Right cardiac atrium (tissue), 5 donors: ENCODE measurements around the gene ADAMTS2. TPM values are rescaled to one million over a fixed set of nuclear protein-coding genes. Genes with fewer than 3 reads are reported as not detected.

Experiments used
- ATAC-seq, 2 donors: fragments of 200-7000 bp; cut with Tn5 transposase; one replicate each; pipeline versions ENCODE4 v1.8.0 to v1.9.1; 2020; ENCODE audit warnings: moderate library complexity in 2 of 2, mild to moderate bottlenecking in 1 of 2
- DNase-seq, 3 donors: peaks; one replicate each; pipeline ENCODE4 v3.0.0-alpha.2; 2020
- H3K27ac ChIP-seq: one replicate; pipeline ENCODE4 v1.5.1; 2013; ENCODE audit warnings: mild to moderate bottlenecking, low read length, control low read depth, moderate library complexity
- H3K27me3 ChIP-seq: one replicate; pipeline ENCODE4 v1.6.1; 2013; ENCODE audit not compliant: control insufficient read depth, insufficient read depth
- H3K4me1 ChIP-seq: one replicate; pipeline ENCODE4 v1.6.1; 2013; ENCODE audit warnings: low read length; ENCODE audit not compliant: control insufficient read depth, insufficient read depth
- H3K4me3 ChIP-seq: one replicate; pipeline ENCODE4 v1.5.1; 2013; ENCODE audit warnings: low read length, control low read depth
- H3K9me3 ChIP-seq: one replicate; pipeline ENCODE4 v1.6.1; 2013; ENCODE audit warnings: low read length; ENCODE audit not compliant: control insufficient read depth
- WGBS: extraction: QIAGEN DNeasy Blood & Tissue Kit; methylation state at CpG from one replicate; pipeline ENCODE4 v1.1.7; 2013; 5-methylcytosine and 5-hydroxymethylcytosine counted together
- intact Hi-C, 4 donors: fragments of 100-400 bp; cut with DNase I; formaldehyde crosslinking; loops; one replicate each; pipeline versions ENCODE4 v1.11.0 to v1.14.0; 2022 to 2023
- polyA plus RNA-seq: library from polyadenylated mRNA; stranded (reverse); fragments of 200-250 nt; gene quantifications from one replicate; pipeline ENCODE4 v1.2.3, GENCODE V29; 2013
- total RNA-seq, 4 donors: library from RNA; stranded (reverse); fragmentation: NEBNext Ultra II Directional; extraction: Animal tissue kit (Norgen Biotek cat#: 25700); gene quantifications; one replicate each; pipeline ENCODE4 v1.2.1, GENCODE V29; 2021
- donor health status: healthy with polysubstance abuse.
- donor health status: DM: no; HTN: yes; CAD: no.
- donor health status: DM: no; HTN: no; CAD: no.
- donor health status: DM: no; HTN: yes; CAD: no; lungs with severe emphysema.
- donor health status: DM: yes; HTN: yes; CAD: no.

The ADAMTS2 gene
- total and polyA plus RNA-seq, 5 donors: 7.0 to 23.2 (median 14.7) TPM

GRCh38 chr5:179307013-179307800 is 38.1 kb downstream of the ADAMTS2 start:
- DNase-seq (peak in 1 of 3 donors; percentile 9), ATAC-seq (no peak)
- no peak overlapping the region for H3K4me3 ChIP-seq
- intact Hi-C loops: no loop called here
- peaks cover 2% of the 10 kb centered on the region for H3K4me1 ChIP-seq
- no peak overlapping the region for H3K27ac ChIP-seq
- no peaks in the 10 kb centered on the region for H3K9me3 ChIP-seq
- WGBS: 93% methylated on average over 29 of the region's 29 CpGs
- no peaks in the 10 kb centered on the region for H3K27me3 ChIP-seq

GRCh38 chr5:179306191-179307012 is 38.9 kb downstream of the ADAMTS2 start:
- Histone ChIP-seq H3K4me1 (peaks cover 2% of the 10 kb centered on the region), H3K9me3 (no peaks in the 10 kb centered on the region), H3K27me3 (no peaks in the 10 kb centered on the region), H3K4me3 (no peak overlapping the region), H3K27ac (no peak overlapping the region)
- 83% methylated on average over 7 of the region's 7 CpGs for WGBS
- DNase-seq (peak in 1 of 3 donors; percentile 7), ATAC-seq (no peak)
- intact Hi-C loops: no loop called here

- intact Hi-C loops: no loop called here
- ATAC-seq: no peak
- WGBS: 69% methylated on average over 1 of the region's 1 CpG
- H3K4me3 ChIP-seq: no peak overlapping the region
- no peaks in the 10 kb centered on the region for H3K9me3 ChIP-seq
- no peak for DNase-seq
- no peak overlapping the region for H3K27ac ChIP-seq
- H3K27me3 ChIP-seq: no peaks in the 10 kb centered on the region
- peaks cover 2% of the 10 kb centered on the region for H3K4me1 ChIP-seq
These were observed 40.4 kb downstream of the ADAMTS2 start for GRCh38 chr5:179304871-179305270.

GRCh38 chr5:179304466-179304865 is 40.8 kb downstream of the ADAMTS2 start:
- ATAC-seq: peak; percentile 44 to 60

GRCh38 chr5:179303451-179304200 is 41.6 kb downstream of the ADAMTS2 start:
- H3K4me1 ChIP-seq: peaks cover 2% of the 10 kb centered on the region
- peak overlapping the region; percentile 6 for H3K27ac ChIP-seq
- H3K27me3 ChIP-seq: no peaks in the 10 kb centered on the region
- no peak for DNase-seq
- 88% methylated on average over 14 of the region's 14 CpGs for WGBS
- intact Hi-C loops: no loop called here
- ATAC-seq: no peak
- H3K9me3 ChIP-seq: no peaks in the 10 kb centered on the region
- no peak overlapping the region for H3K4me3 ChIP-seq

More at GRCh38 chr5:179304466-179304865, 40.8 kb downstream of the ADAMTS2 start:
- Histone ChIP-seq H3K4me1 (peaks cover 2% of the 10 kb centered on the region), H3K9me3 (no peaks in the 10 kb centered on the region), H3K4me3 (no peak overlapping the region), H3K27me3 (no peaks in the 10 kb centered on the region), H3K27ac (no peak overlapping the region)
- WGBS: 65% methylated on average over 5 of the region's 5 CpGs
- DNase-seq: no peak
- intact Hi-C loops: no loop called here

GRCh38 chr5:179302499-179303185 is 42.6 kb downstream of the ADAMTS2 start:
- H3K4me3 ChIP-seq: no peak overlapping the region
- DNase-seq: peak in 2 of 3 donors; percentile 33 to 41
- intact Hi-C loops: no loop called here
- WGBS: 70% methylated on average over 13 of the region's 13 CpGs
- H3K27ac ChIP-seq: no peak overlapping the region
- H3K9me3 ChIP-seq: no peaks in the 10 kb centered on the region
- no peaks in the 10 kb centered on the region for H3K27me3 ChIP-seq
- peaks cover 2% of the 10 kb centered on the region for H3K4me1 ChIP-seq
- ATAC-seq: no peak

GRCh38 chr5:179301796-179302195 is 43.5 kb downstream of the ADAMTS2 start:
- DNase-seq: peak; percentile 54 to 74 (median 69)
- 58% methylated on average over 17 of the region's 17 CpGs for WGBS
- no peak overlapping the region for H3K27ac ChIP-seq
- ATAC-seq: peak; percentile 49 to 56
- H3K4me1 ChIP-seq: peaks cover 2% of the 10 kb centered on the region
- no peaks in the 10 kb centered on the region for H3K9me3 ChIP-seq
- H3K4me3 ChIP-seq: no peak overlapping the region
- no peaks in the 10 kb centered on the region for H3K27me3 ChIP-seq
- intact Hi-C loops: no loop called here

- Histone ChIP-seq H3K27ac (no peak overlapping the region), H3K4me1 (peaks cover 2% of the 10 kb centered on the region), H3K4me3 (no peak overlapping the region), H3K9me3 (no peaks in the 10 kb centered on the region), H3K27me3 (no peaks in the 10 kb centered on the region)
- DNase-seq: peak in 1 of 3 donors; percentile 21
- WGBS: 79% methylated on average over 6 of the region's 6 CpGs
- no peak for ATAC-seq
- intact Hi-C loops: no loop called here
These were observed 43.9 kb downstream of the ADAMTS2 start for GRCh38 chr5:179301376-179301775.

GRCh38 chr5:179300581-179301180 is 44.6 kb downstream of the ADAMTS2 start:
- Histone ChIP-seq H3K27me3 (no peaks in the 10 kb centered on the region), H3K27ac (no peak overlapping the region), H3K4me1 (peaks cover 2% of the 10 kb centered on the region), H3K9me3 (no peaks in the 10 kb centered on the region), H3K4me3 (no peak overlapping the region)
- intact Hi-C loops: no loop called here
- ATAC-seq (peak; percentile 87 to 92), DNase-seq (peak; percentile 78 to 90 (median 89))
- 54% methylated on average over 14 of the region's 14 CpGs for WGBS
